Osteoblast (primary cell): ENCODE results near the gene ARHGAP21. TPM values are rescaled to one million over a fixed set of nuclear protein-coding genes. Genes with fewer than 3 reads are reported as not detected.
A peak's percentile ranks its signal among the peaks of the same experiment; 100 is the strongest.

ENCODE experiments used
- DNase-seq: peaks from one replicate; pipeline ENCODE4 v3.0.0; 2011; ENCODE audit warnings: low spot score, mixed read lengths; ENCODE audit not compliant: insufficient read length; ENCODE audit errors: missing footprints
- H2AFZ ChIP-seq: 2 replicates; pipeline ENCODE4 v1.6.0; 2011; ENCODE audit warnings: mild to moderate bottlenecking, low read length
- H3K27ac ChIP-seq: 2 replicates; pipeline ENCODE4 v1.5.1; 2011; ENCODE audit warnings: mild to moderate bottlenecking, low read depth, low read length, moderate library complexity
- H3K27me3 ChIP-seq: 2 replicates; pipeline ENCODE4 v1.6.0; 2012; ENCODE audit warnings: mild to moderate bottlenecking, control low read depth, inconsistent platforms, low read length, moderate library complexity; ENCODE audit not compliant: insufficient read depth
- H3K36me3 ChIP-seq: 2 replicates; pipeline ENCODE4 v1.5.1; 2011; ENCODE audit warnings: mild to moderate bottlenecking, low read length, control low read depth, moderate library complexity; ENCODE audit not compliant: insufficient read depth
- H3K4me1 ChIP-seq: 2 replicates; pipeline ENCODE4 v1.5.1; 2011; ENCODE audit warnings: mild to moderate bottlenecking, low read length, control low read depth, moderate library complexity; ENCODE audit not compliant: insufficient read depth
- H3K4me2 ChIP-seq: 2 replicates; pipeline ENCODE4 v1.6.0; 2011; ENCODE audit warnings: mild to moderate bottlenecking, low read length; ENCODE audit not compliant: insufficient read depth
- H3K4me3 ChIP-seq: fragments of 200-600 bp; sonication (generic); 3 replicates; pipeline ENCODE4 v1.5.1; 2012; ENCODE audit warnings: mild to moderate bottlenecking, low read length, inconsistent platforms; ENCODE audit not compliant: insufficient read depth
- H3K79me2 ChIP-seq: 2 replicates; pipeline ENCODE4 v1.6.0; 2012; ENCODE audit warnings: mild to moderate bottlenecking, low read length, control low read depth, inconsistent platforms; ENCODE audit not compliant: insufficient read depth
- H3K9me3 ChIP-seq: 2 replicates; pipeline ENCODE4 v1.5.1; 2011; ENCODE audit warnings: low read depth, low read length, control low read depth
- H4K20me1 ChIP-seq: 2 replicates; pipeline ENCODE4 v1.6.0; 2012; ENCODE audit warnings: mild to moderate bottlenecking, low read length, control low read depth; ENCODE audit not compliant: insufficient read depth
- total RNA-seq: library from RNA; depleted of rRNA; stranded (reverse); fragments of >200 nt; gene quantifications from 2 replicates; pipeline ENCODE4 v1.2.3, GENCODE V29; 2012
- TF ChIP-seq, protein P1 (sequence below): IDR thresholded peaks from 2 replicates; pipeline ENCODE4 v1.5.1; 2011; ENCODE audit warnings: mild to moderate bottlenecking, low read depth, low read length, moderate library complexity; ENCODE audit errors: extremely low read depth

ARHGAP21 gene
- total RNA-seq, 1 donor = 140 TPM

DNA sequence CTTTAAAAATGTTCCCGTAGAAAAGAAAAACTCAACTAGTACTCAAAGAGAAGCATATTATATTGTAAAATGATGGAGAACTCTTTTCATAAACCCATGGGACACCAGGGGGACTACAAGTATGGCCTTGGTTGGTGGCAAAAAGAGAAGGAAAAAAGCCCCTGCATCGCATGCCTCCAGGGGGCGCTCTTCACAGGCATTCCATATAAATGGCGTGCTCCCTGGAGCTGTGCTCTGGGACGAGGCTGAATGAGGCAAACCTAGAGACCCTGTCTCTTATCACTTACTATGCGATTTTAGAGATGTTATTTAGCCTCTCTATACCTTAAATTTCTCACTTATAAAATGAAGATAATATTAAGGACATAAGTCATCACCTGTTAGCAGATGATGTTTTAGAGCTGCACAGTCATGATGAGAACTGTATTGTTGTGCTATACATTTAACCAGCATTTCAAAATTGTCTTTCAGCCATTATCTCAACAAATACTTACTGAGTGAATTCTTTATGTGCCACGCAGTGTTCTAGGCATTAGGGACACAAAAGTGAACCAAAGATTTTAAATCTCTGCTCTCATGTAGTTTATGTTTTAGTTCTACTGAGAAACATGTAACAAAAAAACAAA, 105.8 kb downstream of the ARHGAP21 start:
- H3K36me3 ChIP-seq = peaks cover 16% of the 10 kb centered on the region
- no peak overlapping the region for H3K4me2 ChIP-seq
- TF ChIP-seq, protein P1, sequence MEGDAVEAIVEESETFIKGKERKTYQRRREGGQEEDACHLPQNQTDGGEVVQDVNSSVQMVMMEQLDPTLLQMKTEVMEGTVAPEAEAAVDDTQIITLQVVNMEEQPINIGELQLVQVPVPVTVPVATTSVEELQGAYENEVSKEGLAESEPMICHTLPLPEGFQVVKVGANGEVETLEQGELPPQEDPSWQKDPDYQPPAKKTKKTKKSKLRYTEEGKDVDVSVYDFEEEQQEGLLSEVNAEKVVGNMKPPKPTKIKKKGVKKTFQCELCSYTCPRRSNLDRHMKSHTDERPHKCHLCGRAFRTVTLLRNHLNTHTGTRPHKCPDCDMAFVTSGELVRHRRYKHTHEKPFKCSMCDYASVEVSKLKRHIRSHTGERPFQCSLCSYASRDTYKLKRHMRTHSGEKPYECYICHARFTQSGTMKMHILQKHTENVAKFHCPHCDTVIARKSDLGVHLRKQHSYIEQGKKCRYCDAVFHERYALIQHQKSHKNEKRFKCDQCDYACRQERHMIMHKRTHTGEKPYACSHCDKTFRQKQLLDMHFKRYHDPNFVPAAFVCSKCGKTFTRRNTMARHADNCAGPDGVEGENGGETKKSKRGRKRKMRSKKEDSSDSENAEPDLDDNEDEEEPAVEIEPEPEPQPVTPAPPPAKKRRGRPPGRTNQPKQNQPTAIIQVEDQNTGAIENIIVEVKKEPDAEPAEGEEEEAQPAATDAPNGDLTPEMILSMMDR = peak; percentile 94
- H4K20me1 ChIP-seq = no peaks in the 10 kb centered on the region
- H3K4me1 ChIP-seq = peaks cover 6% of the 10 kb centered on the region
- no peak for DNase-seq
- H3K79me2 ChIP-seq = peaks cover 26% of the 10 kb centered on the region
- no peak overlapping the region for H3K4me3 ChIP-seq
- H3K27me3 ChIP-seq = no peaks in the 10 kb centered on the region
- H3K9me3 ChIP-seq = no peaks in the 10 kb centered on the region
- H3K27ac ChIP-seq = no peak overlapping the region
- no peak overlapping the region for H2AFZ ChIP-seq

DNA sequence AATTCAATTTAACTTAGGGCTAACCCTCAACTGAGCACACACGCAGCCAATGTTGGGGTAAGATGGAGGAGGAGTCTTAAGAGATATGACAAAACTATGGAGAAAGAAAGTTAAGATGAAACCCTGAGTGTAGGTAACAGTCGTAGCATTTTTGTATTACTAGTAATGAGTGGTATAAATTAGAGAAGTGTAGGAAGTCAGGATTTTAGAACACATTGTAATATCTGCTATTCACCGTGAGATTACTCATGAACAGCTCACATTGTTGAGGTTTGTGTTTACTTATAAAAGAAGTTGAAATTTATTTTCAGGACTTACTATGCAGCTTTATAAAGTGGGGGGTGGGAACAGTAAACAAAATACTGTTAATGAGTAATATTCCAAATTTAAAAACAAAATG, 107.2 kb downstream of the ARHGAP21 start:
- no peaks in the 10 kb centered on the region for H3K27me3 ChIP-seq
- H3K9me3 ChIP-seq = no peaks in the 10 kb centered on the region
- peaks cover 3% of the 10 kb centered on the region for H3K4me1 ChIP-seq
- no peaks in the 10 kb centered on the region for H4K20me1 ChIP-seq
- no peak overlapping the region for H2AFZ ChIP-seq
- TF ChIP-seq, protein P1 = no peak
- DNase-seq = no peak
- peaks cover 28% of the 10 kb centered on the region for H3K79me2 ChIP-seq
- H3K27ac ChIP-seq = no peak overlapping the region
- H3K36me3 ChIP-seq = peaks cover 16% of the 10 kb centered on the region
- no peak overlapping the region for H3K4me3 ChIP-seq
- H3K4me2 ChIP-seq = no peak overlapping the region

DNA sequence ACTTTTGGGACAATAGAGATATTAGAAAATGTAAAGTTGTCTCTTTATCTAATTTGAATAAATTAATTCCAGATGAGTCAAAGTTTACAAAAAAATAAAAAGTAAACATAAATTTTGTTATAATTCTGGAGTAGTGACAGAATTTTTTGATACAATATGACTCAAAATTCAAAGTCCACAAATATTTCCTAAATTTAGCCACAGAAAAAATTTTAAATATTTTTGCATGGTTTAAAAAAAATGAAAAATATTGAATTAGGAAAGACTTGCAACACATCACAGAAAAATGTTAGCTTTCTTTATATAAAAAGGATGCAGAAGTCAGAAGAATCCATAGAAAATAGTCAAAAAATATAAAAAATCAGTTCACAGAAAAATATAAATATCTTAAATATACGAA, 117.7 kb downstream of the ARHGAP21 start:
- H3K9me3 ChIP-seq = no peaks in the 10 kb centered on the region
- no peaks in the 10 kb centered on the region for H3K27me3 ChIP-seq
- TF ChIP-seq, protein P1 = no peak
- H3K27ac ChIP-seq = no peak overlapping the region
- peaks cover 33% of the 10 kb centered on the region for H3K36me3 ChIP-seq
- H3K4me3 ChIP-seq = no peak overlapping the region
- H3K79me2 ChIP-seq = peaks cover 14% of the 10 kb centered on the region
- no peaks in the 10 kb centered on the region for H4K20me1 ChIP-seq
- no peak overlapping the region for H2AFZ ChIP-seq
- no peak for DNase-seq
- H3K4me1 ChIP-seq = peaks cover 12% of the 10 kb centered on the region
- no peak overlapping the region for H3K4me2 ChIP-seq

DNA sequence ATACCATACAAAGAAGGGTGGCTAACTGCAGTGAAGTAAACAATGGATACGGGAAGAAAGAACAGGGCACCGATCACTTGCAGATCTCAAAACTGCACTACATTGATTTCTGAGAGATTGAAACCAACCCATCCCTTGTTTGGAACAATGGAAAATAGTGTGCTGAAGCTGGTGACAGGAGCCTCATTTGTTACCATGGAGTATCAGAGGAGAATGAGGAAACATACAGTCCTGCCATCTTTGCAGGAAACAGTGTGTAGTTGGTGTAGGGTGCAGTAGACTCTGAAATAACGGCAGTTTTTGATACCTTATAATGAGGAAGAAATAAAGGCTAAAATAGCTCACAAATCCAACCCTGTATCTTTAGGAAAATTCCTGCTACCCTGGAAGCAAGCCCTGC, 118.5 kb downstream of the ARHGAP21 start:
- Histone ChIP-seq H3K4me1 (peaks cover 12% of the 10 kb centered on the region), H3K9me3 (no peaks in the 10 kb centered on the region), H3K4me3 (no peak overlapping the region), H3K4me2 (no peak overlapping the region), H4K20me1 (no peaks in the 10 kb centered on the region), H2AFZ (no peak overlapping the region), H3K79me2 (peaks cover 12% of the 10 kb centered on the region), H3K27ac (peak overlapping the region; percentile 2), H3K27me3 (no peaks in the 10 kb centered on the region), H3K36me3 (peaks cover 42% of the 10 kb centered on the region)
- TF ChIP-seq, protein P1 = no peak
- no peak for DNase-seq
